ENCODE measurements around the gene CACFD1.

DNA sequence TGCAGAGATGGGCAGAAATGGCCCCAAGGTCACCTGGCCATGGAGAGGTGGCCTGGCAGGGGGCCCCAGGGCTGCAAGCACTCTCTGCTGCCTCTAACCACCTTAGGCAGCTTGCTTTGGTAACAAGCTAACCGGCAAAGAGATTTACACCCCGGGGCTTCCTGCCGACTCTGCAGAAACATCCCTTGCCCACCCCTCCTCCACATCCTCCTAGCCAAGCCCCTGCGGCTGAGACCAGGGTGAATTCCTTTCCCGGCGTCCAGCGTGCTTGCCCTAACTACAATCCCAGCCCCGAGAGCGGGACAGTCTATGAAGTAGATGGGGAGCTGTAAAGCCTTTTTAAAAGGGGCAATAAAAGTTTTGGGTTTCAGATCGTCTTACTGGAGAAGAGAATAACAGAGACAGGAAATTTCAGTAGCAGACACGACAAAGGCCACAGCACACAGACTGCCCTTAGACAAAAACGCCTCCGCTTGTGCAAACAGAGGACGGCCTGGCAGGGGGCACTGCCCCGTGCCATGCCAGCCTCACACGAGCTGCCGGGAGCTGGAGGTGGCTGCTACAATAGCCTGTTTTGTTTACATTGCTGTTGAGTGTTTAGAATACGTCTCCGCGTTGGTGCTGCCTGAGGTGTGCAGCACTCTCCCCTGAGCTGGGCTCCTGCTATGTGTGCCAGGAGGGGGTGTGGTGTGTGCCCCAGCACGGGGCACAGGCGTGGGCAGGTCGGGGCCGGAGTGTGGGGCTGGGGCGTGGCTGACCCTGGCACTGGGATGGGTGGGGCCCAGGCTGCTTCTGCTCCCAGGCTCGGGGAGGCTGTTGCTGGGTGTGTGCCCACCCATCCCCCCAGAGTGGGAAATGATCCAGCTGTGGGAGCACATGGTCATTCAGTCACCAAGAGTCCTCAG lies 49.7 kb downstream of the CACFD1 start:
- TF ChIP-seq EZH2 (IDR thresholded peaks at IDR 0.05; ENCODE audit: low read depth, unreplicated experiment) (no peak), CREB1 (CRISPR knock-in tag; IDR thresholded peaks at IDR 0.05; ENCODE audit: low read depth) (no peak), POLR2AphosphoS5 (IDR thresholded peaks at IDR 0.05; ENCODE audit: low read depth) (no peak)
- TF ChIP-seq, protein P1, sequence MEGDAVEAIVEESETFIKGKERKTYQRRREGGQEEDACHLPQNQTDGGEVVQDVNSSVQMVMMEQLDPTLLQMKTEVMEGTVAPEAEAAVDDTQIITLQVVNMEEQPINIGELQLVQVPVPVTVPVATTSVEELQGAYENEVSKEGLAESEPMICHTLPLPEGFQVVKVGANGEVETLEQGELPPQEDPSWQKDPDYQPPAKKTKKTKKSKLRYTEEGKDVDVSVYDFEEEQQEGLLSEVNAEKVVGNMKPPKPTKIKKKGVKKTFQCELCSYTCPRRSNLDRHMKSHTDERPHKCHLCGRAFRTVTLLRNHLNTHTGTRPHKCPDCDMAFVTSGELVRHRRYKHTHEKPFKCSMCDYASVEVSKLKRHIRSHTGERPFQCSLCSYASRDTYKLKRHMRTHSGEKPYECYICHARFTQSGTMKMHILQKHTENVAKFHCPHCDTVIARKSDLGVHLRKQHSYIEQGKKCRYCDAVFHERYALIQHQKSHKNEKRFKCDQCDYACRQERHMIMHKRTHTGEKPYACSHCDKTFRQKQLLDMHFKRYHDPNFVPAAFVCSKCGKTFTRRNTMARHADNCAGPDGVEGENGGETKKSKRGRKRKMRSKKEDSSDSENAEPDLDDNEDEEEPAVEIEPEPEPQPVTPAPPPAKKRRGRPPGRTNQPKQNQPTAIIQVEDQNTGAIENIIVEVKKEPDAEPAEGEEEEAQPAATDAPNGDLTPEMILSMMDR (conservative IDR thresholded peaks at IDR 0.05; ENCODE audit: low read depth in 2 of 2) = no peak

All from GM23338 (cell line).